IMR-90 (cell line): Measurements from ENCODE around the gene ARSJ. TPM values are rescaled to one million over a fixed set of nuclear protein-coding genes. Genes with fewer than 3 reads are reported as not detected.
A peak's percentile ranks its signal among the peaks of the same experiment; 100 is the strongest.

Experiments
- ATAC-seq: fragments of 200-7000 bp; cut with Tn5 transposase; 2 replicates; pipeline ENCODE4 v1.9.1; 2020; ENCODE audit warnings: low read depth, mild to moderate bottlenecking, moderate library complexity
- BruUV-seq: library from RNA; stranded (reverse); fragments of 400-500 nt; replicated peaks from 2 replicates; lab custom pipeline; 2021; lab: Mats Ljungman, UMichigan
- CTCF ChIA-PET: fragments of 300-600 bp; formaldehyde crosslinking; extraction: SDS; loops from one replicate; lab custom pipeline; 2021; ENCODE audit warnings: antibody characterized with exemption; lab: Yijun Ruan, JAX
- POLR2A ChIA-PET: fragments of 300-600 bp; sonication (Branson Sonifier 250); formaldehyde crosslinking; loops from one replicate; lab custom pipeline; 2022; ENCODE audit warnings: antibody characterized with exemption; ENCODE audit not compliant: unreplicated experiment; lab: Charles Lee
- DNase-seq: peaks from one replicate; pipeline ENCODE4 v3.0.0; 2013
- H2AFZ ChIP-seq: replicated peaks from 2 replicates; pipeline ENCODE3; 2013; ENCODE audit warnings: low read length, mild to moderate bottlenecking; ENCODE audit not compliant: poor library complexity
- H2AK5ac ChIP-seq: 2 replicates; pipeline ENCODE4 v1.6.1; 2013; ENCODE audit warnings: low read depth, low read length, inconsistent platforms
- H2AK9ac ChIP-seq: replicated peaks from 2 replicates; pipeline ENCODE3; 2013; ENCODE audit warnings: mild to moderate bottlenecking, low read depth, low read length, moderate library complexity; ENCODE audit not compliant: poor library complexity
- H2BK120ac ChIP-seq: 2 replicates; pipeline ENCODE4 v1.6.1; 2013; ENCODE audit warnings: low read depth, low read length, inconsistent platforms
- H2BK15ac ChIP-seq: 3 replicates; pipeline ENCODE4 v1.6.1; 2013; ENCODE audit warnings: low read depth, low read length, inconsistent platforms
- H2BK20ac ChIP-seq: 2 replicates; pipeline ENCODE4 v1.6.1; 2013; ENCODE audit warnings: low read depth, mild to moderate bottlenecking, inconsistent platforms, low read length, moderate library complexity
- H2BK5ac ChIP-seq: 2 replicates; pipeline ENCODE4 v1.6.1; 2013; ENCODE audit warnings: mild to moderate bottlenecking, low read depth, low read length, inconsistent platforms; ENCODE audit not compliant: poor library complexity, severe bottlenecking
- H3K14ac ChIP-seq: replicated peaks from 2 replicates; pipeline ENCODE4 v1.6.1; 2013; ENCODE audit warnings: low read depth, low read length, inconsistent platforms
- H3K18ac ChIP-seq: 2 replicates; pipeline ENCODE4 v1.6.1; 2013; ENCODE audit warnings: low read depth, low read length, control low read depth
- H3K23ac ChIP-seq: 2 replicates; pipeline ENCODE4 v1.6.1; 2013; ENCODE audit warnings: low read depth, low read length, inconsistent platforms
- H3K27ac ChIP-seq: 2 replicates; pipeline ENCODE4 v1.5.1; 2013; ENCODE audit warnings: mild to moderate bottlenecking, control low read depth, low read length; ENCODE audit not compliant: insufficient read depth
- H3K27me3 ChIP-seq: 2 replicates; pipeline ENCODE4 v1.6.1; 2013; ENCODE audit warnings: low read length; ENCODE audit not compliant: control insufficient read depth, insufficient read depth
- H3K36me3 ChIP-seq: 2 replicates; pipeline ENCODE4 v1.6.1; 2013; ENCODE audit warnings: low read length, mixed read lengths; ENCODE audit not compliant: control insufficient read depth, insufficient read depth
- H3K4ac ChIP-seq: 2 replicates; pipeline ENCODE4 v1.6.1; 2013; ENCODE audit warnings: low read depth, low read length, inconsistent platforms
- H3K4me1 ChIP-seq: 2 replicates; pipeline ENCODE4 v1.6.1; 2013; ENCODE audit warnings: low read length, mixed read lengths; ENCODE audit not compliant: control insufficient read depth, insufficient read depth
- H3K4me2 ChIP-seq: 2 replicates; pipeline ENCODE4 v1.6.1; 2013; ENCODE audit warnings: low read depth, mild to moderate bottlenecking, control low read depth, low read length, moderate library complexity
- H3K4me3 ChIP-seq: 2 replicates; pipeline ENCODE4 v1.5.1; 2013; ENCODE audit warnings: low read depth, mild to moderate bottlenecking, control low read depth, low read length, moderate library complexity; ENCODE audit not compliant: insufficient read depth
- H3K56ac ChIP-seq: 2 replicates; pipeline ENCODE4 v1.6.1; 2013; ENCODE audit warnings: low read length, inconsistent platforms; ENCODE audit not compliant: insufficient read depth; ENCODE audit errors: extremely low read depth
- H3K79me1 ChIP-seq, 2 experiments: 2 replicates each; pipeline ENCODE4 v1.6.1; 2013; ENCODE audit warnings: low read length in 2 of 2, inconsistent platforms in 1 of 2, low read depth in 1 of 2
- H3K9ac ChIP-seq: 2 replicates; pipeline ENCODE4 v1.6.1; 2013; ENCODE audit warnings: low read depth, low read length, control low read depth
- H3K9me1 ChIP-seq: 2 replicates; pipeline ENCODE4 v1.6.1; 2013; ENCODE audit warnings: low read length, inconsistent platforms; ENCODE audit not compliant: insufficient read depth
- H3K9me3 ChIP-seq: 2 replicates; pipeline ENCODE4 v1.6.1; 2013; ENCODE audit warnings: low read length; ENCODE audit not compliant: control insufficient read depth, insufficient read depth
- H4K20me1 ChIP-seq: 2 replicates; pipeline ENCODE4 v1.6.1; 2013; ENCODE audit warnings: low read length, inconsistent platforms; ENCODE audit not compliant: insufficient read depth
- H4K5ac ChIP-seq: 2 replicates; pipeline ENCODE4 v1.6.1; 2013; ENCODE audit warnings: mild to moderate bottlenecking, low read depth, low read length, control low read depth
- H4K8ac ChIP-seq, 2 experiments: 2 replicates each; pipeline ENCODE4 v1.6.1; 2013; ENCODE audit warnings: low read depth in 2 of 2, low read length in 2 of 2, control low read depth in 1 of 2, inconsistent platforms in 1 of 2
- H4K91ac ChIP-seq: 2 replicates; pipeline ENCODE4 v1.6.1; 2013; ENCODE audit warnings: low read depth, low read length, inconsistent platforms; ENCODE audit not compliant: insufficient read depth
- CEBPB ChIP-seq: IDR thresholded peaks from 2 replicates; pipeline ENCODE4 v1.6.1; 2012; ENCODE audit warnings: low read depth, low read length, improper control_type of control experiment
- RFX5 ChIP-seq: IDR thresholded peaks from 2 replicates; pipeline ENCODE4 v1.8.0; 2012; ENCODE audit warnings: low read depth, mild to moderate bottlenecking, low read length, moderate library complexity
- WGBS, 2 experiments: methylation state at CpG; one replicate each; pipeline versions ENCODE4 v1.1.5 to v1.1.7; 2013; ENCODE audit warnings: missing lambda C conversion rate in 2 of 2; ENCODE audit not compliant: insufficient read length in 1 of 2; ENCODE audit errors: extremely low coverage in 2 of 2; 5-methylcytosine and 5-hydroxymethylcytosine counted together
- dilution Hi-C: fragments of 300-500 bp; cut with HindIII; formaldehyde crosslinking; loops from one replicate; pipeline ENCODE4 v1.14.3; 2018; ENCODE audit warnings: low sequenced_read_pairs; ENCODE audit not compliant: unreplicated experiment
- in situ Hi-C: fragments of 300-500 bp; cut with MboI; formaldehyde crosslinking; loops from 3 replicates; pipeline ENCODE4 v1.14.3; 2019; ENCODE audit warnings: low sequenced_read_pairs, inconsistent platforms, mixed read lengths
- intact Hi-C: fragments of 100-400 bp; cut with micrococcal nuclease; formaldehyde crosslinking; loops from 2 replicates; pipeline ENCODE4 v1.10.0; 2022
- polyA plus RNA-seq, 3 experiments: library from polyadenylated mRNA; depleted of rRNA; stranded (reverse); fragments of >200 nt; gene quantifications; 2 replicates each; pipeline ENCODE4 v1.2.3, GENCODE V29; 2012; ENCODE audit warnings: low replicate concordance in 1 of 3
- total RNA-seq: library from RNA; depleted of rRNA; stranded (reverse); fragments of >200 nt; gene quantifications from 2 replicates; pipeline ENCODE4 v1.2.3, GENCODE V29; 2012

ARSJ gene
- total and polyA plus RNA-seq, 2 of the 4 experiments (the other 2 are of a cell fraction) = 47.7 to 143 TPM

DNA sequence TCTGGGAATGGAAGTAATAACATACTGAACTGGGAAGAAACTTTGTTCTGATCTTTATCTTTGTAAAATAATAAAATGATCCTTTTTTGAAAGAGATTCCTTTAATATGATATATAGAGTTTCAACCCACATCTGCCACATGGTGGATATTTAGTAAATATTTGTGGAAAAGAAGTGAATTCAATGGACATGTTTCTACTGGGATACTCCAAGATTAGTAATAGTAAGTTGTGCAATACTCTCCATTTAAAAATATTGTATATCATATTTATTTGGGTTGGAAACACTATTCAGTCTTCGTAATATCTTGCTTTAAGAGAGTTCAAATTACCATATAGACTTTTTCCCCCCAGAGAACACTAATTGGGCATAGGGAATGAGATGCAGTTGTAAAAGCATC is 17.8 kb upstream of the ARSJ start:
- CTCF ChIA-PET = no interaction called here
- Histone ChIP-seq H3K79me1 (no peaks in the 10 kb centered on the region), H3K18ac (no peak overlapping the region), H2AK9ac (no peak overlapping the region), H3K14ac (no peak overlapping the region), H2BK120ac (no peak overlapping the region), H3K4me2 (no peak overlapping the region), H2AK5ac (no peak overlapping the region), H3K9me3 (no peaks in the 10 kb centered on the region), H3K27me3 (no peaks in the 10 kb centered on the region), H2BK20ac (no peak overlapping the region), H3K27ac (no peak overlapping the region), H4K20me1 (no peaks in the 10 kb centered on the region), H3K36me3 (no peaks in the 10 kb centered on the region), H4K91ac (no peak overlapping the region), H4K5ac (no peak overlapping the region), H2AFZ (no peak overlapping the region), H3K23ac (no peak overlapping the region), H4K8ac (no peak overlapping the region), H3K4me3 (no peak overlapping the region), H3K56ac (no peak overlapping the region), H2BK5ac (no peak overlapping the region), H3K9me1 (peaks cover 5% of the 10 kb centered on the region; the same call in 1 of the 2 replicates), H3K9ac (no peak overlapping the region), H3K4me1 (peaks cover 4% of the 10 kb centered on the region; the same call in 1 of the 2 replicates), H2BK15ac (no peak overlapping the region), H3K4ac (no peak overlapping the region)
- no CpG with 5 or more reads among the region's 1 CpG for WGBS, 2 experiments
- POLR2A ChIA-PET = no interaction called here
- dilution Hi-C loops = no loop called here
- in situ Hi-C loops = no loop called here
- BruUV-seq = no TSS peak
- ATAC-seq (peak; percentile 42), DNase-seq (peak; percentile 48)
- TF ChIP-seq RFX5 (no peak), CEBPB (peak; percentile 83)
- intact Hi-C loops = no loop called here
